Mesenchymal stem cell (in vitro differentiated cells and primary cell): ENCODE data around the gene TSPAN15.

Source experiments
- DNase-seq: peaks from one replicate; pipeline ENCODE4 v3.0.0-alpha.2; 2013
- H2AFZ ChIP-seq: one replicate; pipeline ENCODE4 v1.6.1; 2013; ENCODE audit warnings: low read depth, mild to moderate bottlenecking, control low read depth, inconsistent platforms, low read length, moderate library complexity
- H2AK5ac ChIP-seq: 2 replicates; pipeline ENCODE4 v1.6.1; 2013; ENCODE audit warnings: low read length, moderate library complexity, mild to moderate bottlenecking, inconsistent platforms; ENCODE audit not compliant: severe bottlenecking
- H2BK120ac ChIP-seq: one replicate; pipeline ENCODE4 v1.6.1; 2013; ENCODE audit warnings: low read depth, mild to moderate bottlenecking, inconsistent platforms, low read length, moderate library complexity
- H2BK12ac ChIP-seq, 2 experiments: one replicate each; pipeline ENCODE4 v1.6.1; 2013; ENCODE audit warnings: inconsistent platforms in 2 of 2, low read length in 2 of 2, mild to moderate bottlenecking in 2 of 2, moderate library complexity in 2 of 2, control low read depth in 1 of 2
- H2BK15ac ChIP-seq: one replicate; pipeline ENCODE4 v1.6.1; 2013; ENCODE audit warnings: mild to moderate bottlenecking, low read depth, inconsistent platforms; ENCODE audit not compliant: poor library complexity, severe bottlenecking
- H2BK5ac ChIP-seq: 2 replicates; pipeline ENCODE4 v1.6.1; 2013; ENCODE audit warnings: low read depth, mild to moderate bottlenecking, low read length, control low read depth, inconsistent platforms; ENCODE audit not compliant: poor library complexity, severe bottlenecking
- H3K14ac ChIP-seq, 2 experiments: one replicate each; pipeline ENCODE4 v1.6.1; 2013; ENCODE audit warnings: inconsistent platforms in 2 of 2, low read length in 2 of 2, control low read depth in 1 of 2, mild to moderate bottlenecking in 1 of 2, moderate library complexity in 1 of 2
- H3K18ac ChIP-seq, 2 experiments: one replicate each; pipeline ENCODE4 v1.6.1; 2013; ENCODE audit warnings: inconsistent platforms in 2 of 2, low read length in 2 of 2, control low read depth in 1 of 2, low read depth in 1 of 2, mild to moderate bottlenecking in 1 of 2
- H3K23ac ChIP-seq, 2 experiments: one replicate each; pipeline ENCODE4 v1.6.1; 2013; ENCODE audit warnings: inconsistent platforms in 2 of 2, low read length in 2 of 2, mild to moderate bottlenecking in 2 of 2, moderate library complexity in 2 of 2, control low read depth in 1 of 2
- H3K27ac ChIP-seq: 2 replicates; pipeline ENCODE4 v1.5.1; 2013; ENCODE audit warnings: mild to moderate bottlenecking, moderate library complexity, low read length, control low read depth, inconsistent platforms; ENCODE audit not compliant: poor library complexity, severe bottlenecking
- H3K27me3 ChIP-seq, 2 experiments: 2 replicates each; pipeline versions ENCODE4 v1.6.1 to v1.7.0; 2013; ENCODE audit warnings: low read length in 2 of 2, mild to moderate bottlenecking in 2 of 2, moderate library complexity in 2 of 2, control low read depth in 1 of 2, inconsistent platforms in 1 of 2; ENCODE audit not compliant: control insufficient read depth in 1 of 2, insufficient read depth in 1 of 2
- H3K36me3 ChIP-seq, 2 experiments: 2 replicates each; pipeline versions ENCODE4 v1.6.1 to v1.7.0; 2013; ENCODE audit warnings: low read length in 2 of 2, control low read depth in 1 of 2, inconsistent platforms in 1 of 2, low read depth in 1 of 2, mild to moderate bottlenecking in 1 of 2; ENCODE audit not compliant: insufficient read depth in 2 of 2, control insufficient read depth in 1 of 2
- H3K4ac ChIP-seq, 2 experiments: one replicate each; pipeline ENCODE4 v1.6.1; 2013; ENCODE audit warnings: inconsistent platforms in 2 of 2, low read length in 2 of 2, mild to moderate bottlenecking in 2 of 2, moderate library complexity in 2 of 2, control low read depth in 1 of 2, low read depth in 1 of 2
- H3K4me1 ChIP-seq: 2 replicates; pipeline ENCODE4 v1.6.1; 2013; ENCODE audit warnings: low read depth, low read length, control low read depth; ENCODE audit not compliant: control insufficient read depth, insufficient read depth
- H3K4me2 ChIP-seq: 2 replicates; pipeline ENCODE4 v1.6.1; 2013; ENCODE audit warnings: low read length, mild to moderate bottlenecking, inconsistent platforms; ENCODE audit not compliant: poor library complexity, severe bottlenecking
- H3K4me3 ChIP-seq, 2 experiments: 2 replicates each; pipeline versions ENCODE4 v1.5.1 to v1.7.0; 2013; ENCODE audit warnings: low read length in 2 of 2, mild to moderate bottlenecking in 2 of 2, control low read depth in 1 of 2, low read depth in 1 of 2; ENCODE audit not compliant: insufficient read depth in 1 of 2
- H3K79me1 ChIP-seq: replicated peaks from 2 replicates; pipeline ENCODE4 v1.6.1; 2013; ENCODE audit warnings: mild to moderate bottlenecking, control low read depth, low read length, inconsistent platforms; ENCODE audit not compliant: poor library complexity, severe bottlenecking
- H3K9ac ChIP-seq: 2 replicates; pipeline ENCODE4 v1.7.0; 2013; ENCODE audit warnings: mild to moderate bottlenecking, low read length, moderate library complexity
- H3K9me3 ChIP-seq: 2 replicates; pipeline ENCODE4 v1.7.0; 2013; ENCODE audit warnings: mild to moderate bottlenecking, low read length; ENCODE audit not compliant: control insufficient read depth
- H4K8ac ChIP-seq: one replicate; pipeline ENCODE4 v1.6.1; 2013; ENCODE audit warnings: inconsistent platforms, mild to moderate bottlenecking, low read length, moderate library complexity
- H4K91ac ChIP-seq: one replicate; pipeline ENCODE4 v1.6.1; 2013; ENCODE audit warnings: mild to moderate bottlenecking, low read length, inconsistent platforms
- WGBS: methylation state at CpG from one replicate; pipeline ENCODE4 v1.1.7; 2013; ENCODE audit warnings: mixed read lengths; 5-methylcytosine and 5-hydroxymethylcytosine counted together

The TSPAN15 gene

GRCh38 chr10:69468751-69469089, 17.5 kb downstream of the TSPAN15 start:
- Histone ChIP-seq H3K4ac (no peak overlapping the region), H2BK12ac (no peak overlapping the region), H2BK120ac (no peak overlapping the region), H3K4me3 (no peak overlapping the region), H4K91ac (no peak overlapping the region), H3K27ac (no peak overlapping the region), H3K23ac (no peak overlapping the region), H3K9me3 (no peaks in the 10 kb centered on the region), H3K14ac (no peak overlapping the region), H3K79me1 (peaks cover 2% of the 10 kb centered on the region), H2AFZ (no peak overlapping the region), H3K36me3 (no peaks in the 10 kb centered on the region), H2BK5ac (no peak overlapping the region), H3K4me1 (no peaks in the 10 kb centered on the region), H3K27me3 (peaks cover 0 to 16% of the 10 kb centered on the region in 2 experiments), H3K9ac (no peak overlapping the region), H2BK15ac (no peak overlapping the region), H2AK5ac (no peak overlapping the region), H4K8ac (no peak overlapping the region), H3K4me2 (no peak overlapping the region), H3K18ac (no peak overlapping the region)
- 40% methylated on average over 5 of the region's 5 CpGs for WGBS
- DNase-seq = no peak

- H3K23ac ChIP-seq = no peak overlapping the region
- H2BK5ac ChIP-seq = no peak overlapping the region
- no peak overlapping the region for H2BK12ac ChIP-seq
- WGBS = 93% methylated on average over 1 of the region's 1 CpG
- H3K9me3 ChIP-seq = no peaks in the 10 kb centered on the region
- H2AFZ ChIP-seq = no peak overlapping the region
- no peak overlapping the region for H3K9ac ChIP-seq
- no peak overlapping the region for H2AK5ac ChIP-seq
- no peak overlapping the region for H3K4me2 ChIP-seq
- no peak overlapping the region for H4K91ac ChIP-seq
- no peak overlapping the region for H3K14ac ChIP-seq
- no peak overlapping the region for H2BK15ac ChIP-seq
- no peak overlapping the region for H2BK120ac ChIP-seq
- no peaks in the 10 kb centered on the region for H3K36me3 ChIP-seq
- H3K27me3 ChIP-seq = peaks cover 0 to 16% of the 10 kb centered on the region in 2 experiments
- H3K27ac ChIP-seq = no peak overlapping the region
- H3K79me1 ChIP-seq = peaks cover 4% of the 10 kb centered on the region
- DNase-seq = no peak
- H3K4me1 ChIP-seq = peaks cover 5% of the 10 kb centered on the region
- peak overlapping the region in 1 of 2 experiments; percentile 34 for H3K18ac ChIP-seq
- no peak overlapping the region for H4K8ac ChIP-seq
- H3K4me3 ChIP-seq = no peak overlapping the region
- H3K4ac ChIP-seq = no peak overlapping the region
Observed at GRCh38 chr10:69469976-69470375, 18.7 kb downstream of the TSPAN15 start.

GRCh38 chr10:69470463-69471384, 19.5 kb downstream of the TSPAN15 start:
- WGBS = 78% methylated on average over 8 of the region's 8 CpGs
- no peak overlapping the region for H3K23ac ChIP-seq
- no peaks in the 10 kb centered on the region for H3K9me3 ChIP-seq

GRCh38 chr10:69472142-69472541, 20.9 kb downstream of the TSPAN15 start:
- Histone ChIP-seq H4K8ac (peak overlapping the region; percentile 57), H3K4me3 (no peak overlapping the region), H2BK120ac (peak overlapping the region; percentile 76), H3K23ac (no peak overlapping the region), H4K91ac (peak overlapping the region; percentile 87), H2BK5ac (no peak overlapping the region), H2BK12ac (peak overlapping the region; percentile 29 to 71), H3K79me1 (peaks cover 4% of the 10 kb centered on the region), H3K4ac (peak overlapping the region in 1 of 2 experiments; percentile 1), H3K18ac (peak overlapping the region in 1 of 2 experiments; percentile 31), H3K4me1 (peaks cover 7% of the 10 kb centered on the region), H2BK15ac (no peak overlapping the region), H3K9me3 (no peaks in the 10 kb centered on the region), H3K9ac (no peak overlapping the region), H2AK5ac (no peak overlapping the region), H3K27me3 (peaks cover 0 to 16% of the 10 kb centered on the region in 2 experiments), H2AFZ (no peak overlapping the region), H3K27ac (no peak overlapping the region), H3K14ac (no peak overlapping the region), H3K36me3 (no peaks in the 10 kb centered on the region), H3K4me2 (no peak overlapping the region)
- DNase-seq = no peak
- WGBS = 94% methylated on average over 4 of the region's 4 CpGs

More at GRCh38 chr10:69470463-69471384, 19.5 kb downstream of the TSPAN15 start:
- no peak overlapping the region for H3K4me3 ChIP-seq
- peak overlapping the region; percentile 34 to 84 for H3K18ac ChIP-seq
- H2BK5ac ChIP-seq = no peak overlapping the region
- H3K79me1 ChIP-seq = peaks cover 4% of the 10 kb centered on the region
- H3K4ac ChIP-seq = peak overlapping the region in 1 of 2 experiments; percentile 69
- no peak overlapping the region for H2AFZ ChIP-seq
- peaks cover 7% of the 10 kb centered on the region for H3K4me1 ChIP-seq
- H3K27ac ChIP-seq = no peak overlapping the region
- H3K14ac ChIP-seq = peak overlapping the region in 1 of 2 experiments; percentile 44
- no peaks in the 10 kb centered on the region for H3K36me3 ChIP-seq
- peak overlapping the region; percentile 62 to 65 for H2BK12ac ChIP-seq
- H3K27me3 ChIP-seq = peaks cover 0 to 16% of the 10 kb centered on the region in 2 experiments
- H2AK5ac ChIP-seq = no peak overlapping the region
- peak overlapping the region; percentile 36 for H4K8ac ChIP-seq
- no peak overlapping the region for H2BK120ac ChIP-seq
- peak overlapping the region; percentile 67 for H4K91ac ChIP-seq
- H3K9ac ChIP-seq = no peak overlapping the region
- H2BK15ac ChIP-seq = peak overlapping the region; percentile 67
- no peak for DNase-seq
- no peak overlapping the region for H3K4me2 ChIP-seq
